GM12878 (cell line): ENCODE measurements around the gene C5AR2.

ENCODE experiments used
- CHD4 ChIP-seq: fragments of 200-600 bp; sonication (generic); IDR thresholded peaks from 2 replicates; pipeline ENCODE4 v1.6.1; 2016; ENCODE audit warnings: mild to moderate bottlenecking
- EGR1 ChIP-seq, 2 experiments: IDR thresholded peaks; 1 replicate in 1 of 2; 2 replicates in 1 of 2; pipeline ENCODE4 v1.6.1; 2011 to 2012; ENCODE audit warnings: low read depth in 2 of 2, low read length in 2 of 2, borderline replicate concordance in 1 of 2, mild to moderate bottlenecking in 1 of 2, moderate library complexity in 1 of 2
- FOS ChIP-seq: IDR thresholded peaks from 3 replicates; pipeline ENCODE4 v1.6.1; 2011; ENCODE audit warnings: borderline replicate concordance; ENCODE audit not compliant: insufficient read length; ENCODE audit errors: extremely low read depth
- NFIC ChIP-seq: IDR thresholded peaks from 2 replicates; pipeline ENCODE4 v1.6.1; 2012; ENCODE audit warnings: low read depth, mild to moderate bottlenecking, inconsistent platforms, low read length, moderate library complexity
- POLR2A ChIP-seq: IDR thresholded peaks from 2 replicates; pipeline ENCODE4 v1.6.1; 2011; ENCODE audit warnings: low read depth, mild to moderate bottlenecking, low read length
- POLR2AphosphoS5 ChIP-seq: IDR thresholded peaks from 2 replicates; pipeline ENCODE4 v1.6.1; 2011; ENCODE audit warnings: mild to moderate bottlenecking, low read length, inconsistent platforms
- SP1 ChIP-seq: IDR thresholded peaks from one replicate; pipeline ENCODE4 v1.6.1; 2011; ENCODE audit warnings: low read depth, low read length
- SREBF1 ChIP-seq: IDR thresholded peaks from 2 replicates; pipeline ENCODE4 v1.6.1; 2012; ENCODE audit warnings: mild to moderate bottlenecking, low read length
- TF ChIP-seq, protein P1 (sequence below), 3 experiments: IDR thresholded peaks in 2 of 3; conservative IDR thresholded peaks in 1 of 3; 2 replicates each; pipeline ENCODE4 v1.5.1; 2011; ENCODE audit warnings: low read depth in 3 of 3, low read length in 3 of 3, mild to moderate bottlenecking in 3 of 3, control low read depth in 2 of 3, moderate library complexity in 2 of 3, inconsistent platforms in 1 of 3, mixed read lengths in 1 of 3; ENCODE audit not compliant: control insufficient read depth in 2 of 3, insufficient read depth in 1 of 3; ENCODE audit errors: extremely low read depth in 1 of 3
- TF ChIP-seq, protein P2 (sequence below): IDR thresholded peaks from 2 replicates; pipeline ENCODE4 v1.6.1; 2012; ENCODE audit warnings: low read depth, low read length, improper control_type of control experiment
- TF ChIP-seq, protein P3 (sequence below): fragments of 450-650 bp; IDR thresholded peaks from 2 replicates; pipeline ENCODE4 v1.6.1; 2017; ENCODE audit warnings: mild to moderate bottlenecking
- TF ChIP-seq, protein P4 (sequence below): fragments of 450-650 bp; conservative IDR thresholded peaks from 2 replicates; pipeline ENCODE4 v1.6.1; 2017; ENCODE audit warnings: mild to moderate bottlenecking, moderate library complexity

DNA sequence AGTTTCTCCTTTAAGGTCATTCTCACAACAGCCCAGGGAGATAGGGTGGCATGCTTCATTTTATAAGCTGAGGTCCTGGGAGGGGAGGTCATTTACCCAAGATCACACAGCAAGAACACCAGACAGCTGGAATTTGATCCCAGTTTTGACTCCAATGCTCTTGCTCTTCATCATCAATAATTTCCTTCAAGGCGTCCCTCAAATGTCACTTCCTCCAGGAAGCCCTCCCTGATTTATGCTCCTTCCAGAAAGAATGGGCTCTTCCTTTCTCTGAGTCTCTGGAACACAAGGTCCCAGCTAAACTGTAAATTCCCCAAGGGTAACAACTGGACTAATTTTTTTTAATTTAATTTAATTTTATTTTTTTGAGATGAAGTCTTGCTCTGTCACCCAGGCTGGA lies 12.4 kb downstream of the C5AR2 start:
- no peak for TF ChIP-seq NFIC
- TF ChIP-seq SREBF1, result no peak
- TF ChIP-seq FOS, result no peak
- no peak for TF ChIP-seq CHD4
- TF ChIP-seq, protein P1, sequence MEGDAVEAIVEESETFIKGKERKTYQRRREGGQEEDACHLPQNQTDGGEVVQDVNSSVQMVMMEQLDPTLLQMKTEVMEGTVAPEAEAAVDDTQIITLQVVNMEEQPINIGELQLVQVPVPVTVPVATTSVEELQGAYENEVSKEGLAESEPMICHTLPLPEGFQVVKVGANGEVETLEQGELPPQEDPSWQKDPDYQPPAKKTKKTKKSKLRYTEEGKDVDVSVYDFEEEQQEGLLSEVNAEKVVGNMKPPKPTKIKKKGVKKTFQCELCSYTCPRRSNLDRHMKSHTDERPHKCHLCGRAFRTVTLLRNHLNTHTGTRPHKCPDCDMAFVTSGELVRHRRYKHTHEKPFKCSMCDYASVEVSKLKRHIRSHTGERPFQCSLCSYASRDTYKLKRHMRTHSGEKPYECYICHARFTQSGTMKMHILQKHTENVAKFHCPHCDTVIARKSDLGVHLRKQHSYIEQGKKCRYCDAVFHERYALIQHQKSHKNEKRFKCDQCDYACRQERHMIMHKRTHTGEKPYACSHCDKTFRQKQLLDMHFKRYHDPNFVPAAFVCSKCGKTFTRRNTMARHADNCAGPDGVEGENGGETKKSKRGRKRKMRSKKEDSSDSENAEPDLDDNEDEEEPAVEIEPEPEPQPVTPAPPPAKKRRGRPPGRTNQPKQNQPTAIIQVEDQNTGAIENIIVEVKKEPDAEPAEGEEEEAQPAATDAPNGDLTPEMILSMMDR (IDR thresholded peaks at IDR 0.05 in 2 of 3, conservative IDR thresholded peaks at IDR 0.05 in 1 of 3; ENCODE audit: control insufficient read depth in 2 of 3, extremely low read depth in 1 of 3, insufficient read depth in 1 of 3, low read depth in 3 of 3, low read length in 3 of 3), result no peak
- no peak for TF ChIP-seq POLR2A
- no peak for TF ChIP-seq SP1
- no peak for TF ChIP-seq POLR2AphosphoS5
- TF ChIP-seq, protein P2, sequence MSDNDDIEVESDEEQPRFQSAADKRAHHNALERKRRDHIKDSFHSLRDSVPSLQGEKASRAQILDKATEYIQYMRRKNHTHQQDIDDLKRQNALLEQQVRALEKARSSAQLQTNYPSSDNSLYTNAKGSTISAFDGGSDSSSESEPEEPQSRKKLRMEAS, result no peak
- TF ChIP-seq, protein P3, sequence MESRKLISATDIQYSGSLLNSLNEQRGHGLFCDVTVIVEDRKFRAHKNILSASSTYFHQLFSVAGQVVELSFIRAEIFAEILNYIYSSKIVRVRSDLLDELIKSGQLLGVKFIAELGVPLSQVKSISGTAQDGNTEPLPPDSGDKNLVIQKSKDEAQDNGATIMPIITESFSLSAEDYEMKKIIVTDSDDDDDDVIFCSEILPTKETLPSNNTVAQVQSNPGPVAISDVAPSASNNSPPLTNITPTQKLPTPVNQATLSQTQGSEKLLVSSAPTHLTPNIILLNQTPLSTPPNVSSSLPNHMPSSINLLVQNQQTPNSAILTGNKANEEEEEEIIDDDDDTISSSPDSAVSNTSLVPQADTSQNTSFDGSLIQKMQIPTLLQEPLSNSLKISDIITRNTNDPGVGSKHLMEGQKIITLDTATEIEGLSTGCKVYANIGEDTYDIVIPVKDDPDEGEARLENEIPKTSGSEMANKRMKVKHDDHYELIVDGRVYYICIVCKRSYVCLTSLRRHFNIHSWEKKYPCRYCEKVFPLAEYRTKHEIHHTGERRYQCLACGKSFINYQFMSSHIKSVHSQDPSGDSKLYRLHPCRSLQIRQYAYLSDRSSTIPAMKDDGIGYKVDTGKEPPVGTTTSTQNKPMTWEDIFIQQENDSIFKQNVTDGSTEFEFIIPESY, result no peak
- no peak for TF ChIP-seq EGR1 (IDR thresholded peaks at IDR 0.05; ENCODE audit: borderline replicate concordance in 1 of 2, low read depth in 2 of 2, low read length in 2 of 2)
- TF ChIP-seq, protein P4, sequence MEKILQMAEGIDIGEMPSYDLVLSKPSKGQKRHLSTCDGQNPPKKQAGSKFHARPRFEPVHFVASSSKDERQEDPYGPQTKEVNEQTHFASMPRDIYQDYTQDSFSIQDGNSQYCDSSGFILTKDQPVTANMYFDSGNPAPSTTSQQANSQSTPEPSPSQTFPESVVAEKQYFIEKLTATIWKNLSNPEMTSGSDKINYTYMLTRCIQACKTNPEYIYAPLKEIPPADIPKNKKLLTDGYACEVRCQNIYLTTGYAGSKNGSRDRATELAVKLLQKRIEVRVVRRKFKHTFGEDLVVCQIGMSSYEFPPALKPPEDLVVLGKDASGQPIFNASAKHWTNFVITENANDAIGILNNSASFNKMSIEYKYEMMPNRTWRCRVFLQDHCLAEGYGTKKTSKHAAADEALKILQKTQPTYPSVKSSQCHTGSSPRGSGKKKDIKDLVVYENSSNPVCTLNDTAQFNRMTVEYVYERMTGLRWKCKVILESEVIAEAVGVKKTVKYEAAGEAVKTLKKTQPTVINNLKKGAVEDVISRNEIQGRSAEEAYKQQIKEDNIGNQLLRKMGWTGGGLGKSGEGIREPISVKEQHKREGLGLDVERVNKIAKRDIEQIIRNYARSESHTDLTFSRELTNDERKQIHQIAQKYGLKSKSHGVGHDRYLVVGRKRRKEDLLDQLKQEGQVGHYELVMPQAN, result no peak
